Stimulated activated CD8-positive, alpha-beta memory T cell treated with anti-CD3 and anti-CD28 coated beads, Interleukin-2, amount 100 ng/mL, for 1 hour (primary cell): ENCODE measurements around the gene CELSR1.
"Not testable (repeated sequence)": the region's sequence is repeated elsewhere in the genome, so short reads cannot be mapped to it uniquely, and the experiment has no call there.

Experiments
- DNase-seq, 2 donors: peaks; one replicate each; pipeline ENCODE4 v3.0.0-alpha.2; 2020; ENCODE audit warnings: low read depth in 2 of 2

The CELSR1 gene

DNA sequence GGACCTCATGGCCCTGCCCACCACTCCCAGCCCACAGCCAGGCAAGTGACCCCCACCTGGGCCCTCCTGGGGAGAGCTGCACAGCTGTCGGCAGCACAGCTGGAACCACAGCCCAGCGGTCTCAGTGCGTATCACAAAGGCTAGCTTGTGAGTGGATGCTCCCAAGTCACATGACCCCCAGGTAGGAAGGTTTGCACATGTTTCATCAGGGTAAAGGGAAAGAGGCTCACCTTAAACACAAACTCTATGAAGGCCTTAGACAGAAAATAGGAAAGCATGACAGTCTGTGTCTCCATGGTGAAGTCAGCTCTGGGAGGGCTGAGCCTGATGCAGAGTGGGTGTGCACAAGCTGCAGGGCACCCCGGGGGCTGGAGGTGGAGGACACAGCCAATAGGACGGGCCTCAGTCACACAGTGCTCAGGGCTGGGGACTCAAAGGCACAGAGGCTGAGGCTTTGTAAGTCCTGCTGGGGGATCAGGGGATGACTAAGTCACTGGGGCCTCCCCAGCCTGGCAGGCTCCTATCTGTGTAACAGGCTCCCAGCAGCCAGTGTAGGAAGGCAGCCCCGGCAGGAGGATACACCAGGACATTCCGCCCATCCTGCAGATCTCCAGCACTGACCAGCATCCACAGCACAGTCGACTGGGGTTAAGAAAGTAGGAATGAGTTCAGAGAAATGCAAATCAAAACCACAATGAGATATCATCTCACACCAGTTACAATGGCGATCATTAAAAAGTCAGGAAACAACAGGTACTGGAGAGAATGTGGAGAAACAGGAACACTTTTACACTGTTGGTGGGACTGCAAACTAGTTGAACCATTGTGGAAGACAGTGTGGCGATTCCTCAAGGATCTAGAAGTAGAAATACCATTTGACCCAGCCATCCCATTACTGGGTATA lies 22.0 kb downstream of the CELSR1 start:
- no peak for DNase-seq

DNA sequence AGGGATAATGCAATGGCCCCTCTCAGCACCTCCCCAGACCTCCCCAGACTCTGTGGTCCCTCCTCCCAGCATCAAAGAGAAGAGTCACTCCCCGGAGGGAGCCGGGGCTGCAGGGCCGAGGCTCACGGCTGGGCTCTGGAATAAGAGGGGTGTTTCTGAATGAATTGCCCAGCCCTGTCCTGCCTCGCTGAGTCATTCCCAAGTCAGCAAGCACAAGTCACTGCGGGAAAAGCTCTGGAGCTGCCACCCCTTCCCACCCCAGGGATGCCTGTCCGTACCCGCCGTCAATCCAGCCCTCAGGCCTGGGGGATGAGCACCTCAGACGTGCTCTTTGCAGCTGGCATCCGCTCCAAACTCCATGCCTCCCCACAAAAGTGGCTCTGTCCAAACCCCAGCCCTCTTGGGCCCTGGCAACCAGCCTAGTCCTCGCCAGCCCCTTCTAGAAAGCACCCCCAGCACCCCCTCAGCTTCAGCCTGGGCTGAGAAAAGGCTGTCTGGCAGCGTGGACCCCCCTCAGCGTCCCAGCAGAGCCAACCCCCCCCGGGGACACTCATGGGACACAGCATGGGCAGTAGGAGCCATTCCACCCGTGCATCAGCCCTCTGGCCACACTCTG lies 22.7 kb downstream of the CELSR1 start:
- no peak for DNase-seq

- DNase-seq: no peak
Measured at GRCh38 chr22:46513908-46514550, 23.4 kb downstream of the CELSR1 start.

GRCh38 chr22:46512683-46513082 lies 24.7 kb downstream of the CELSR1 start:
- DNase-seq: no peak

- no peak for DNase-seq
Measured at GRCh38 chr22:46512039-46512370, 25.4 kb downstream of the CELSR1 start.

DNA sequence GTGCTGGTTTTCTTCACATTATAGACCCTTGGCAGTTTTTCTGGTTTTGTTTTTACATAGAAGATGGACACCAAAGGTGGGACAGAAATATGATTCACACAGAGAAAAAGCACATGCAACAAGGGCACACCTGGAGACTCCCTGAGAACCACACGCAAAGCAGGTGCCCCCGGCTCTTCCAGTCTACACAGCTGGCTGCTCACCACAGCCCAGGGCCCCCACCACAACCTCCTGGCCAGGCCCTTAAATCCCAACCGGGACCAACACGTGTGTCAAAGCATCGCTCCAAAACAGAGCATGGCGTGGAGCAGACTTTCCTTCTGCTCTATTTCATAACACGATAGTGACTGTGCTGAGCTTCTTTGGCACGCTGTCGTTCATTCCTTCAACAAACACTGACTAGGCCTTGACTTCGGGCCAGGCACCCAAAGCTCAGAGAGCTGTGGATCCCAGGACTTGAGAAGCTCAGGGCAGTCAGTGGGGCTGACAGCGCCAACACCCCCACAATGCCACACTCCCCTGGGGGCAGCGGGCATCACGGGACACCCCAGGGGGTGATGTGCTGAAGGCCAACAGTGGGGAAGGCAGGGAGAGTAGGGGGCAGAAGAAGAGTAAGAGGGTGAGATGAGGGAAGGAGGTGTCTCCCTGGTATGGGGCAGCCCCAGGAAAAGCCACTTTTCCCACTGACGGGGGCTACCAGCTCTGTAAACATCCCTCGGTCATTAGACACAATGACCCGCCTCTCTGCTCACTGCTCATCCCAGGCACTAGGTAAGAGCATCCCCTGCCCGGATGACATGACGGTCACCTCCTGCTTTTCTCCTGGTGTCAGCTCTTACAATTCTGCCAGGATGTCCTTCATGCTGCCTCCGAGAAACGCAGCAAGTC lies 26.0 kb downstream of the CELSR1 start:
- DNase-seq: no peak

DNA sequence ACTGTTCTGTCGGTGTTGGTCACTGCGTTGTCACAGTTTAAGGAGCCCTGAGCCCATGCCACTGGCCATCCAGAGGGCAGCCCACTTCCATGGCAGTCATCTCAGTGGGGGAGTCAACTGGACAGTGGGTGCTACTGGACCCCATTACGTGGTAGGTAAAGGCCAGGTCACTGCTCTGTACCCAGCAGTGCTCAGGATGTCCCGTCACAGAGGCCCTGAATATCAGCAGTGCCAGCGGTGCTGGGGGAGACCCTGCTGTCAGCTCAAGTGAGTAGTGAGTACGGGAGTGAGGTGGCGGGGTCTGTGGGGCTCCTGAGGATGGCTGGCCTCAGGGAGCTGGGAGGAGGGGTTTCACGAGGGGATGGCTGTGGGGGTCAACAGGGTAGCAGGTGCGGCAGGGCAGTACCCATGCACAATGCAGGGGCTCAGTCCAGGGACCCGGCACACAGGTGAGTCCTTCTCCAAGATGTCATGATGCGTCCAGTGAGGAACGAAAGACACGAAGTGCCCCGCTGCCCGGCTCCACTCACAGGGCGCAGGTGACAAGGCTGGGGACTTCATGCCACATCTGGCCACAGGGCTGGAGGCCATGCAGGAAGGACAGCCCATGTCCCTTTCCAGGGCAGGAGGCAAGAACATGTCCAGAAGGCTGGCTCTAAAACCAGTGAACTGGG lies 27.9 kb downstream of the CELSR1 start:
- no peak for DNase-seq

- DNase-seq: no peak
Measured at GRCh38 chr22:46508491-46508999, 28.9 kb downstream of the CELSR1 start.

DNA sequence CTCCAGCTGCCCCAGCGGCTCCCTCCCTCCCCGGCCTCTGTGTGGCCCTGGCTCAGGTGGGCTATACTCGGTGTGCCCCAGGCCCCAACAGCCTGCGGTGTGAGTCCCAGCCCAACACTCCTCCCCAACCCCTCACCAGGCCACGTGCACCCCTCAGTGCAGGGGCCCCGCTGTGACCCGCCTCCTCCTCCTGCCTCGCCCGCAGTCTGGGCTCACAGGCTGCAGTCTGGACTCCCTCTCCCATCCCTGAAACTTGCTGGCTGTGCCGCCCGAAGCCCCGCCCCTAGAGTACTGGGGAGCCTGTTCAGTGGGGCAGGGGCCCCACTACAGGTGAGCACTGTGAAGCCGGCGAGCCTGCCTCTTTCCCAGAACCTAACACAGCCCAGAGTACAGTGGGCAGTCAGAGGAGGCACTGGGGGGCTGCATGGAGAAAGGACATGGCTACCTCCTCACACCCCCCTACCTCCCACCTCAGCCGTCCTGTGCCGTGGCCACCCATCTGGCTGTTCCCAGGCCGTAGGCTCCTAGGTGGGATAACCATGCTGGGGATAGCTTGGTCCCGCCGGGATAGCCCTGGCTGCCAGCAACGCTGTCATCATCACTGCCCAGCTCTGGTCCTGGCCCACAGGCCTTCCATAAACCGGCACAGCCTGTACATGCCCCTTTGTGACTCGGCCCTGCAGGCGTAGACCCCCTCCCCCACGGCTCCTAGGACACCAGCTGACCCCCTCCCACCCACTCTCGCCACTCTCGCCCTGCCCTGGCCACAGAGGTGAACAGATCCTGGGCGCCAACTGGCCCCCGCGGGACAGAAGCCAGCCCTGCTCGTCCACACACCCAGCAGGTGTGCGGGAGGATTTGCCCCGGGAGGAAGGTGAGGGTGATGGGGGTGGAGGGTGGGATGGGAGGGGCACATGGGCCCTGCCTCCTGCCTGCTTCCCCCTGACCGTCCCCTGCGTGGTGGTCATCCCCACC lies 29.7 kb downstream of the CELSR1 start:
- DNase-seq: no peak

- DNase-seq: no peak
Measured at GRCh38 chr22:46504584-46504983, 32.8 kb downstream of the CELSR1 start.

GRCh38 chr22:46502440-46503175 lies 34.8 kb downstream of the CELSR1 start:
- no peak for DNase-seq

DNA sequence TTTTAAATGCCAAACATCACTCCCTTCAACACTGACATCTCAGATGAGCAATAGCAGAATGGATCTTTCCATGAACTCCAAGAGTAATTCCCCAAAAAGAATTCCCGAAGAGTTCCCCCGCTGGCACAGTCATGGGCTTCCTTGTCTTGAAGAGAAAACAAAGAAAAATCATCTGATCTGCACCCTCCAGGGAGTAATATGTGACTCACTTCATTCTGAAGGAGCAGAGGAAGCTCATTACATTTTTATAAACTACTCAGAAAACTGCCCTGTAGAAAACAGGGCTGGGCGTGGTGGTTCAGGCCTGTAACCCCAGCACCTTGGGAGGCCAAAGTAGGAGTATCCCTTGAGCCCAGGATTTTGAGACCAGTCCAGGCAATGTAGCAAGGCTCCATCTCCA lies 35.7 kb downstream of the CELSR1 start:
- DNase-seq: no peak

- DNase-seq: not testable (repeated sequence)
Measured at GRCh38 chr22:46501265-46501664, 36.2 kb downstream of the CELSR1 start.

DNA sequence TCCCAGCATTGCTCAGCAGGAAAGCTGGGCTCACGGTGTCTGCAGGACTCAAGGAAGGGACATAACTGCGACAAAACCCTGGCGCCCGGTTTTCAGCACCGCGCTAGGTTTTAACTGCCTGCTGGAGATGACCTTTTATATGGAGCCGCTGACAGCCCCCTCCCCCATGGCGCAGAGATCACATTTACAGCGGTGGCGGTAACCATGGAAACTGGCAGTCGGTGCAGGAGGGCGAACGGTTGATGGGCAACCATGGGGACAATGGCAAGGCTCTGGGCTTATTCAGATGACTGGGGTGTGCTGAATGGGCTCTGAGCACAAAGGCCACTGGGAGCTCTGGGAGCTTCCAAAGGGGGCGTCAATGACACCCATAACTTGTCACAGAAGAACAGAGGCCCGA lies 37.2 kb downstream of the CELSR1 start:
- DNase-seq: no peak

GRCh38 chr22:46499805-46500189 lies 37.6 kb downstream of the CELSR1 start:
- DNase-seq: no peak

DNA sequence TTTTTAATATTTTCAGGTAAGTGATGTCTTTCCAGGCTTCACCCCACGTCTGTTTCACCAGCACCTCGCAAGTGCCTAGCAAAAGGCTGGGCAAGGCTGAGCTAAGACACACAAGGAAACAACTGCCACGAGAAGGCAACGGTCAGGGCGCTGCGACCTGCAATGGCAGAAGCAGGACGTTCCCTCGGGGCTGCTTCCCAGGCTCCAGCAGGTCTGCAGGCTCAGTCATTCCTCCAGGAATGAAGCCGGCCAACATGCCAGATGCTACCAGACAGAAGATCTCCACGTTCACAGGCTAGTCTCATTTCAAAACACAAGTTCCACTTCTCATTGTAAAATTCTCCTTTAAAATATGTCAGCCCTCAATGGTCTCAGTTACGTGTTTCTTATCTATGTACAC lies 45.5 kb downstream of the CELSR1 start:
- no peak for DNase-seq

DNA sequence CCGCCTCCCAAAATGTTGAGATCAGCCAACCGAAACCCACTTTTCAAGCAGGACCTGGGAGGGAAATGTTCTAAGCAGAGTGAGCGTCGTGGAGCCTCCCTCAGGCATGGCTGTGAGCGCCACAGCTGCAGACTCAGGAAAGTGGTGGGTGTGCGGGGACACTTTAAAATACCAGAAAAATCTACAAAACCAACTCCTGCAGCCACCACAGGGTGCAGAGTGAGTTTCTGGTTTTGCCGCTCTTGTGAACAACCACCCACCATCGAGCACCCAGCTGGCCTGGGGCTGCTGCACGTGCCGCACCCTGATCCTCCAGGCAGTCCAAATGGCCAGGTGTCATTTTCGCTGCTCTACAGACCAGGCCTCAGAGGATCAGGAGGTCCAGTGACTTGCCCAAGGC lies 46.9 kb downstream of the CELSR1 start:
- DNase-seq: no peak

DNA sequence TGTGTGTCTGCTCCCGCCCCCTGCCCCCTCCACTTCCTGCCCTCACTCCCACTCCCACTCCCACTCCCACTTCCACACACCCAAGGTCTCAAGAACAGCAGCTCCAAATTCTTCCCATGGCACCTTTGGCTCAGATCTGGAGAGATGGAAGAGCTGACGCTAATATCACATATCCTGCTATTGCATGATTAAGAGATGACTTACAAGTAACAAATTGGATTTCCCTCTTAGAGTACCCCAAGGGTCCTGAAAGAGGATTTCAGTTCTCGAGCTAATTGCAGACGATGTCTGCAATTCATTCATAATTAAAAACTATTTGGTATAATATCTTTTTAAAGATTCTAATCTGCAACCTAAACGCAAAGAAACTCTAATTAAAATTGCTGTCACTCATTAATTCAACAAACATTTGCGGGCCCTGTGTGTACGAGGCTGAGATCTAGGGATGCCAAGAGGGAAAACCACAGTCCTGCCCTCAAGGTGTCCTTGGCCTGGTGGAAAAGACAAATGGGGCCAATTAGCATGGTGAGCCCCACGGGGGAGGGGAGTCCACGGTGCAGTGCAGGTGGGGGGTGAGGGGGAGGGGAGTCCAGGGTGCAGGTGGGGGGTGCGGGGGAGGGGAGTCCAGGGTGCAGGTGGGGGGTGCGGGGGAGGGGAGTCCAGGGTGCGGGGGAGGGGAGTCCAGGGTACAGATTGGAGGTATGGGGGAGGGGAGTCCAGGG lies 50.3 kb downstream of the CELSR1 start:
- no peak for DNase-seq
